AG09309 (cell line): ENCODE results near the gene BRF1.

Source experiments
- DNase-seq: peaks from one replicate; pipeline ENCODE4 v3.0.0-alpha.2; 2010; ENCODE audit warnings: low read depth
- H3K4me3 ChIP-seq: 2 replicates; pipeline ENCODE4 v1.5.1; 2011; ENCODE audit warnings: mild to moderate bottlenecking, low read depth, low read length, moderate library complexity; ENCODE audit not compliant: control insufficient read depth
- TF ChIP-seq, protein P1 (sequence below): IDR thresholded peaks from 2 replicates; pipeline ENCODE4 v1.5.1; 2011; ENCODE audit warnings: mild to moderate bottlenecking, low read depth, low read length, inconsistent platforms; ENCODE audit not compliant: insufficient read depth, control insufficient read depth; ENCODE audit errors: missing control alignments

Gene BRF1

DNA sequence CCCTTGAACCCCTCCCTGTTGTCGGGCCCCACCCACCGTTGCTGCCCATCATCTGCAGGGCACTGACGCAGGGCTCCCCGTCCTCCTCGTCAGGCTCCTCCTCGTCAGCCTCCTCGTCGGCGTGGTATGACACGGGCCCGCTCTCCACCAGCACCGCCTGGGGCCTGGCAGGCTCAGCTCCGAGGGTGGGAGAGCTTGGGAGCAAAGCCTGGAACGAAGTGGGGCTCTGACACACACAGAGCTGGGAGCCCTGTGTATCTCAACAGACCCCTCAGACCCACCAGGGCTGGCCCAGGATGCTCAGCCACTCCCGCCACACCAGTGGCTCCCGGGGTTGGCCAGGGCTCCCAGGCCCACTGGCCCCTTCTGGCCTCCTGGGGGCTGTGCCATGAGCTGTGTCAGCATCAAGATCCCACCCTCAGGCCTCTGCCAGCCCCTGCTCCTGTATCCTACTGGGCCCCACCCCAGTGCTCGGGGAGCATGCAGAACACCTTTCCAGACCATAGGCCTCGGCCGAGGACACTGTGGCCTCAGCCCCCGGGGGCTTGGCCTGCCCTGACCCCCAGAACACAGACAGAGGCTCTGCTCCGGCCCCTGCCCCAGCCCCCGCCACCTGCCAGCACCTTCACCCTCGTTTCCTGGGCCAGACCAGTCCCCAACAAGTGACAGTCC is 89.6 kb downstream of the BRF1 start:
- TF ChIP-seq, protein P1, sequence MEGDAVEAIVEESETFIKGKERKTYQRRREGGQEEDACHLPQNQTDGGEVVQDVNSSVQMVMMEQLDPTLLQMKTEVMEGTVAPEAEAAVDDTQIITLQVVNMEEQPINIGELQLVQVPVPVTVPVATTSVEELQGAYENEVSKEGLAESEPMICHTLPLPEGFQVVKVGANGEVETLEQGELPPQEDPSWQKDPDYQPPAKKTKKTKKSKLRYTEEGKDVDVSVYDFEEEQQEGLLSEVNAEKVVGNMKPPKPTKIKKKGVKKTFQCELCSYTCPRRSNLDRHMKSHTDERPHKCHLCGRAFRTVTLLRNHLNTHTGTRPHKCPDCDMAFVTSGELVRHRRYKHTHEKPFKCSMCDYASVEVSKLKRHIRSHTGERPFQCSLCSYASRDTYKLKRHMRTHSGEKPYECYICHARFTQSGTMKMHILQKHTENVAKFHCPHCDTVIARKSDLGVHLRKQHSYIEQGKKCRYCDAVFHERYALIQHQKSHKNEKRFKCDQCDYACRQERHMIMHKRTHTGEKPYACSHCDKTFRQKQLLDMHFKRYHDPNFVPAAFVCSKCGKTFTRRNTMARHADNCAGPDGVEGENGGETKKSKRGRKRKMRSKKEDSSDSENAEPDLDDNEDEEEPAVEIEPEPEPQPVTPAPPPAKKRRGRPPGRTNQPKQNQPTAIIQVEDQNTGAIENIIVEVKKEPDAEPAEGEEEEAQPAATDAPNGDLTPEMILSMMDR: no peak
- no peak for DNase-seq

DNA sequence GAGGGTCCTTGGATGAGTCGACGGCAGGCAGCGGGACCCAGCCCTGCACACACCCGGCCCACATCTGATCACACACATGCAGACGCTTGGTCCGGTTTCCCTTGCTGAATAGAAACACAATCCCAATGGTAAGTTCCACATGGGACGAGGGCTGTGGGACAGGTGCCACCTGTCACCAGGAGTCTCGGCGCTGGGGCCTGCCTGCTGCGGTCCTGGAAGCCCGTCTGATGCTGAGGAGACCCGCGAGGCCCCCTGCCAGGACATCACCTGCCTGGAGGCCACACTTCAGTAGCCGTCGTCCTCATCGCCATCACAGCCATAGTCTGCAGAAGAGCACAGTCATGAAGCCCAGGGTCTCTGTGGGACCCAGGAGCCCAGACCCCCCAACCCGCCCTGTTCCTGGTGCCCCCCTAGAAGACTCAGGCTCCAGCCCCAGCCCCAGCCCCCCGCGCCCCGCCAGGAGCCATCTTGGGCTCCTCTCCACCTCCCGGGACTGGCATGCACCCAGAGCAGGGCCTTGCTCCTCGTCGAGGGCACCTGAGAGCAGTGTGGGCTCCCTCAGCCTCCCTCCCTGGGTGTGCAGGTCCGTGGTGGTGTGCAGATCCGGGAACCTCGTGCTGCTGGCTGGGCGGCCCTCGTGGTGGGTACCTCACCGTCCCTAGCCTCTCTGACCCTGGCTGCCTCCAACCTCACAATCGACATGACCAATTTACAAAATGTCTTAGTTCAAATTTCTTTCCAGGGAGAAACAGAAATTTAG is 90.4 kb downstream of the BRF1 start:
- DNase-seq: no peak
- no peak overlapping the region for H3K4me3 ChIP-seq
- TF ChIP-seq, protein P1: no peak

More for the DNA sequence above, 89.6 kb downstream of the BRF1 start:
- H3K4me3 ChIP-seq: no peak overlapping the region

DNA sequence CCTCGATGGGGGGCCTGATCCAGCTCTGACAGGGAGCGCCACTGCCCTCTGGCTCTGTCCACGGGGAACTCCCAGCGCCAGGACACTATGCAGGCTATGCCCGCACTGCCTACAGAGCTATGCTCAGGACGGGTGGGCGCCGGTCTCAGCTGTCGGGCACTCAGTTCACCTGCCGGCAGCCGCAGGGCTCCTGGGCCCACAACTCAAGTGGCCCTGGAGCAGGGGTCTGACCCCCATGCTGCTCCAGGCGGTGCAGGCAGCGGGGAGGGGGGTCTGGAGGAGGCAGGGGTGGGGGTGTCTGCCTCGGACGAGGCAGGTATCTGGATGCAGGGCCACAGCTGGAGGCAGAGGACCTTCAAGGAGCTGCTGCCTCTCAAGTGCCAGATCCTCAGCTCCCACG is 91.2 kb downstream of the BRF1 start:
- TF ChIP-seq, protein P1: no peak
- DNase-seq: no peak
- H3K4me3 ChIP-seq: no peak overlapping the region

DNA sequence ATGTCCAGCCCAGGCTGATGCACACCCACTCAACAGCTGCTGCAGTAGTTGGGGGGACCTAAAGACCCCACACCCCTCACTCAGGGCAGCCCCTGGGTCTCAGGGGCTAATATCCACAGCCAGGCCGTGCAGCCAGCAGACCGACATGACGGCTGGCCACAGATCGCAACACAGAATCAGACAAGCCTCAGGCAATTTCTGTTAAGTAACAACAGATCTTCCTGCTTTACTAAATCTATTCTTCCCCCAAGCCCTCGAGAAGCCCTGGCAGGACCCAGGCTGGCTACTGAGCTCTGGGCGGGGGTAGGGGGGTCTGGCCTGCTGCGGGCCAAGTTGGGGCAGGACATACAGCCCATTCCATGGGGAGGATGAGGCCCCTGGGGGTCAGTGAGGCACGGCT is 91.7 kb downstream of the BRF1 start:
- TF ChIP-seq, protein P1: no peak
- DNase-seq: no peak
- H3K4me3 ChIP-seq: no peak overlapping the region

DNA sequence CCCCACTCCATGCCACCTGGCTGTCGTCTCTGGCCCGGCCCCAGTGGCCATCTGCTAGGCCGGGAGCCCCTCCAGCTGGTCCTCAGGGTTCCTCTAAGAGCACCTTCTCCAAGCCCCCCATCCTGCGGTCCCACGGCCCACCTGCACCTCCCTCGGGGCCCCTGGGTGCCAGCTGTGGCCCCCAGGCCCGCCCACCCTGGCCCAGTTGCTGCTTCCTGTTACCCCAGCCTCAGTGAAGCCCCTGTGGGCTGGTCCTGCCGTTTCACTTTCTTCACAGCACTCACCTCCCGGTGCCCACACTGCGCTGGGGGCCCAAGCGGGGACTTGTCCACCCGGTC is 92.1 kb downstream of the BRF1 start:
- no peak overlapping the region for H3K4me3 ChIP-seq
- TF ChIP-seq, protein P1: no peak
- DNase-seq: no peak

DNA sequence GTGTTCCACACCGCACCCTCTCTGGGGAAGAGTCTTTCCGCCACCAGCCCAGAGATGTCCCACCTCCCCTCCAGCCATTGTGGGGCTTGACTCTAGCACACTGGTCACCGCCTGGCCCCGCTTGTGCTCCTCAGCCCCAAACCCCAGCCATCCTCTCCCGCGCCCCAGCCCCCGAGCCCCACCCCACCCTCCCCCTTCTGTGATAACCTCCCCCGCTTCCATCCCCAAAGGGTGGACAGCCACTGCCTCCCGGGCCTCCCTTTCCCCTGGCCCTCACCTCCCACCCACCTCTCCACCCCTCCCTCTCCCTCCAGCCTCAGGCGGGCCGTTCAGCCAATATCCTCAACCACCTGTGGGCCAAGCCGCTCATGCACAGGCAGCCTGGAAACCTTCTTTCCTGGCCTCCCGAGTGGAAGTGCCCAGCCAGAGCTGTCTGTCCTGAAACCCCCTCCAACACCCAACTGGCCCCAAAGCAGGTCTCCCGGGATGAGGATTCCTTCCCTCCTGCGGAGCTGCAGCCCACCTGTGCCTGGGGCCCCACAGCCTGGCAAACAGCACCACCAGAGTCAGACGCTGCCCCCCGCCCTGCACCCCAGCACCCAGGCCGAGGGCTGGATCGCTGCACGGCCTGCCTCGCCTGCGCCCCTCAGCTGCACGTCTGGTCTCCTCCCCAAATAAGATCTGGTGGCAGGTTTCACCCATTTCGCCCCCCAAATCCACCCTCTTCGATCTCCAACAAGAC is 92.6 kb downstream of the BRF1 start:
- H3K4me3 ChIP-seq: no peak overlapping the region
- DNase-seq: no peak
- TF ChIP-seq, protein P1: no peak
